CD14-positive monocyte (primary cell): ENCODE data around the gene SH2D1A. TPM values are rescaled to one million over a fixed set of nuclear protein-coding genes. Genes with fewer than 3 reads are reported as not detected.

Experiments used
- DNase-seq, 3 donors: peaks; one replicate each; pipeline ENCODE4 v3.0.0-alpha.2; 2011 to 2022
- H2AFZ ChIP-seq: 2 replicates; pipeline ENCODE4 v1.6.0; 2012; ENCODE audit warnings: mild to moderate bottlenecking, low read depth, low read length, inconsistent platforms; ENCODE audit not compliant: insufficient read depth, poor library complexity, severe bottlenecking
- H3K27ac ChIP-seq, 2 donors: 1 replicate in 1 of 2; 2 replicates in 1 of 2; pipeline ENCODE4 v1.5.1; 2012 to 2013; ENCODE audit warnings: low read length in 2 of 2, control low read depth in 1 of 2, inconsistent platforms in 1 of 2, low read depth in 1 of 2, mild to moderate bottlenecking in 1 of 2
- H3K27me3 ChIP-seq, 2 donors: one replicate each; pipeline versions ENCODE4 v1.6.0 to v1.6.1; 2011 to 2013; ENCODE audit warnings: low read length in 2 of 2; ENCODE audit not compliant: control insufficient read depth in 2 of 2, insufficient read depth in 2 of 2
- H3K36me3 ChIP-seq, 2 donors: replicated peaks in 1 of 2; 1 replicate in 1 of 2; 2 replicates in 1 of 2; pipeline versions ENCODE4 v1.5.1 to v1.6.1; 2012 to 2013; ENCODE audit warnings: low read length in 2 of 2, control low read depth in 1 of 2, inconsistent platforms in 1 of 2, mild to moderate bottlenecking in 1 of 2; ENCODE audit not compliant: insufficient read depth in 2 of 2, control insufficient read depth in 1 of 2
- H3K4me1 ChIP-seq, 2 donors: 1 replicate in 1 of 2; 2 replicates in 1 of 2; pipeline versions ENCODE4 v1.5.1 to v1.6.1; 2012 to 2013; ENCODE audit warnings: low read length in 2 of 2, control low read depth in 1 of 2, inconsistent platforms in 1 of 2, mild to moderate bottlenecking in 1 of 2, moderate library complexity in 1 of 2; ENCODE audit not compliant: insufficient read depth in 2 of 2, control insufficient read depth in 1 of 2
- H3K4me2 ChIP-seq: replicated peaks from 2 replicates; pipeline ENCODE3; 2012; ENCODE audit warnings: low read length, moderate library complexity, mild to moderate bottlenecking; ENCODE audit not compliant: poor library complexity, severe bottlenecking; ENCODE audit errors: extremely low read depth
- H3K4me3 ChIP-seq, 3 experiments: fragments of 200-600 bp in 1 of 3; sonication (generic) in 1 of 3; replicated peaks in 1 of 3; 1 replicate in 2 of 3; 2 replicates in 1 of 3; pipeline ENCODE4 v1.5.1; 2011 to 2013; ENCODE audit warnings: low read length in 3 of 3, mild to moderate bottlenecking in 3 of 3, control low read depth in 2 of 3, low read depth in 2 of 3, inconsistent platforms in 1 of 3, moderate library complexity in 1 of 3
- H3K79me2 ChIP-seq: 2 replicates; pipeline ENCODE4 v1.6.0; 2012; ENCODE audit warnings: mild to moderate bottlenecking, control low read depth, inconsistent platforms, low read length, moderate library complexity; ENCODE audit not compliant: insufficient read depth
- H3K9ac ChIP-seq: 2 replicates; pipeline ENCODE4 v1.6.0; 2017; ENCODE audit warnings: low read length, mild to moderate bottlenecking; ENCODE audit not compliant: insufficient read depth, poor library complexity, severe bottlenecking
- H3K9me3 ChIP-seq, 2 donors: replicated peaks in 1 of 2; 1 replicate in 1 of 2; 2 replicates in 1 of 2; pipeline versions ENCODE4 v1.5.1 to v1.6.1; 2012 to 2013; ENCODE audit warnings: low read length in 2 of 2, control low read depth in 1 of 2; ENCODE audit not compliant: control insufficient read depth in 1 of 2, insufficient read depth in 1 of 2
- H4K20me1 ChIP-seq: 2 replicates; pipeline ENCODE4 v1.6.0; 2012; ENCODE audit warnings: mild to moderate bottlenecking, low read length, control low read depth, moderate library complexity; ENCODE audit not compliant: insufficient read depth
- H3K27ac Mint-ChIP-seq, 7 donors: one replicate each; pipeline ENCODE4 v1.8.0; 2020; ENCODE audit warnings: mild to moderate bottlenecking in 7 of 7, mixed read lengths in 7 of 7, moderate library complexity in 6 of 7, inconsistent platforms in 2 of 7
- H3K27me3 Mint-ChIP-seq, 3 donors: one replicate each; pipeline ENCODE4 v1.8.0; 2021 to 2022; ENCODE audit warnings: low read depth in 3 of 3, mild to moderate bottlenecking in 3 of 3, mixed read lengths in 3 of 3, moderate library complexity in 3 of 3, inconsistent platforms in 1 of 3
- H3K36me3 Mint-ChIP-seq, 2 donors: one replicate each; pipeline ENCODE4 v1.8.0; 2020; ENCODE audit warnings: mixed read lengths in 2 of 2, inconsistent platforms in 1 of 2, mild to moderate bottlenecking in 1 of 2
- H3K4me1 Mint-ChIP-seq: one replicate; pipeline ENCODE4 v1.8.0; 2020; ENCODE audit warnings: mild to moderate bottlenecking, mixed read lengths
- H3K4me3 Mint-ChIP-seq, 2 donors: one replicate each; pipeline ENCODE4 v1.8.0; 2020; ENCODE audit warnings: mild to moderate bottlenecking in 2 of 2, mixed read lengths in 2 of 2, moderate library complexity in 1 of 2
- H3K9me3 Mint-ChIP-seq, 7 donors: one replicate each; pipeline ENCODE4 v1.8.0; 2020 to 2022; ENCODE audit warnings: mixed read lengths in 7 of 7, mild to moderate bottlenecking in 6 of 7, moderate library complexity in 6 of 7, inconsistent platforms in 2 of 7
- CTCF ChIP-seq: fragments of 200-600 bp; IDR thresholded peaks from one replicate; pipeline ENCODE4 v1.8.0; 2022; ENCODE audit warnings: antibody characterized with exemption, mild to moderate bottlenecking
- WGBS: methylation state at CpG from one replicate; pipeline ENCODE4 v1.1.5; 2013; ENCODE audit warnings: missing lambda C conversion rate; ENCODE audit not compliant: insufficient coverage; 5-methylcytosine and 5-hydroxymethylcytosine counted together
- intact Hi-C, 2 donors: fragments of 100-400 bp; cut with micrococcal nuclease; formaldehyde crosslinking; loops; one replicate each; pipeline versions ENCODE4 v1.15.0 to v1.15.1; 2023
- polyA plus RNA-seq, 3 donors: library from polyadenylated mRNA; depleted of rRNA in 1 of 3; unstranded in 2 of 3; stranded (reverse) in 1 of 3; fragments of 300-500 nt in 2 of 3; fragments of >200 nt in 1 of 3; fragmentation: Illumina TruSeq in 2 of 3; gene quantifications; 1 replicate in 2 of 3; 2 replicates in 1 of 3; pipeline ENCODE4 v1.2.3, GENCODE V29; 2012 to 2021

SH2D1A gene
- polyA plus RNA-seq, 3 donors: 0.24 TPM; not detected in 2

DNA sequence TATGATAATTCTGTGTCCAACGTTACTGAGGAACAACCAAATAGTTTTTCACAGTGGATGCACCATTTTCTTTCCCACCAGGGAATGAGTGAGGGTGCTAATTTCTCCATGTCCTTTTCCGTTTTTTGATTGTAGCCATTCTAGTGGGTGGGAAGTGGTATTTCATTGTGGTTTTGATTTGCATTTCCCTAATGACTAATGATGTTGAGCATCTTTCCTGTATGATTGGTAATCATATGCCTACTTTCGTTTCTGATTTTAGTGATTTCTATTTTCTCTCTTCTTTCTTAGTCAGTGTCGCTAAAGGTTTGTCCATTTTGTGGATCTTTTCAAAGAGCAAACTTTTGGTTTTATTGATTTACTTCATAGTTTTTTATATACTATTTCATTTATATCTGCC is 46.0 kb upstream of the SH2D1A start:
- no peak for DNase-seq
- H2AFZ ChIP-seq: no peak overlapping the region
- H3K9me3 ChIP-seq: no peaks in the 10 kb centered on the region
- H3K79me2 ChIP-seq: no peaks in the 10 kb centered on the region
- H3K36me3 ChIP-seq: no peaks in the 10 kb centered on the region
- WGBS: no CpG with 5 or more reads among the region's 4 CpGs
- Mint-ChIP-seq H3K27me3 (no peaks in the 10 kb centered on the region), H3K27ac (no peak overlapping the region), H3K4me1 (peaks cover 8% of the 10 kb centered on the region), H3K36me3 (no peaks in the 10 kb centered on the region), H3K9me3 (peaks cover 0 to 7% (median 4%) of the 10 kb centered on the region in 7 donors), H3K4me3 (no peak overlapping the region)
- no peaks in the 10 kb centered on the region for H4K20me1 ChIP-seq
- no peaks in the 10 kb centered on the region for H3K27me3 ChIP-seq
- no peak overlapping the region for H3K4me3 ChIP-seq
- H3K4me2 ChIP-seq: no peak overlapping the region
- H3K9ac ChIP-seq: no peak overlapping the region
- no peak for TF ChIP-seq CTCF
- intact Hi-C loops: no loop called here
- no peaks in the 10 kb centered on the region for H3K4me1 ChIP-seq
- no peak overlapping the region for H3K27ac ChIP-seq

DNA sequence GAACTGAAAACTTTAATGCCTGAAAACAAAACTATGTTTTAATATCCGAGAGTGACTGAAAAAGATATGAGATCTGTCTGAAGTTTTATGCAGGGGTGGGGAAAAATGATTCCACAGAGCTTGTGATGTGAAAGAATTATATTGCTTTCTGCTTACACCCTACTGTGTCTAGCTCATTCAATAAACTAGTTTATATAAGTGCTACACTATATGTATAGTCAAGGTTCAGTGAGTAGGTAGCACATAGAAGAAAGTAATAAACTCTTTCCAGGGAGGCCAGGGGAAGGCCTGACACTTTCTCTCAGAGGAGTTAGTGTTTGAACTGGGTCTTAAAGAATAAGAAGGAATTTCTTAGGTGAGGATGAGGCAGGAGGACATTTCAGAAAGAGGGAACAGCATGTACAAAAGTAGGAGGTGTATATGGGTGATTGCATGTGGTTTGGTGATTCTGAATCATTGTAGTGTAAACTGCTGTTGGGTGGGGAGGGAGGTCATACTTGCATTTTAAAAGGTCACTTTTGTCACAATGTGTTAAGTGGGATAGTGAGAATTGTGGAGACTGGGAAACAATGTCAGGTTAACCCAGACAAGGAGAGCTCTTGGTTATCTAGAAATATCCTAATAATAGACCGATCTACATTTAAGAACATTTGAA is 39.0 kb upstream of the SH2D1A start:
- H3K9ac ChIP-seq: no peak overlapping the region
- peaks cover 0 to 11% (median 6%) of the 10 kb centered on the region in 7 donors for H3K9me3 Mint-ChIP-seq
- no peak overlapping the region for H2AFZ ChIP-seq
- no peaks in the 10 kb centered on the region for H3K36me3 ChIP-seq
- H3K4me2 ChIP-seq: no peak overlapping the region
- H3K4me3 ChIP-seq: no peak overlapping the region
- peaks cover 0 to 3% (median 1%) of the 10 kb centered on the region in 3 donors for H3K27me3 Mint-ChIP-seq
- TF ChIP-seq CTCF: no peak
- H3K27ac Mint-ChIP-seq: no peak overlapping the region
- H3K79me2 ChIP-seq: no peaks in the 10 kb centered on the region
- no peaks in the 10 kb centered on the region for H3K27me3 ChIP-seq
- no peak for DNase-seq
- H3K9me3 ChIP-seq: peaks cover 0 to 3% of the 10 kb centered on the region in 2 donors
- no peaks in the 10 kb centered on the region for H3K4me1 ChIP-seq
- H3K36me3 Mint-ChIP-seq: no peaks in the 10 kb centered on the region
- intact Hi-C loops: no loop called here
- no peak overlapping the region for H3K27ac ChIP-seq
- H3K4me3 Mint-ChIP-seq: no peak overlapping the region
- no CpG with 5 or more reads among the region's 2 CpGs for WGBS
- H3K4me1 Mint-ChIP-seq: peaks cover 4% of the 10 kb centered on the region
- H4K20me1 ChIP-seq: no peaks in the 10 kb centered on the region
